ENCODE results near the gene ASB9. TPM values are rescaled to one million over a fixed set of nuclear protein-coding genes. Genes with fewer than 3 reads are reported as not detected.

The ASB9 gene
- total RNA-seq, 4 donors from 2014 or later = 0.78 to 1.7 TPM; not detected in 2

DNA sequence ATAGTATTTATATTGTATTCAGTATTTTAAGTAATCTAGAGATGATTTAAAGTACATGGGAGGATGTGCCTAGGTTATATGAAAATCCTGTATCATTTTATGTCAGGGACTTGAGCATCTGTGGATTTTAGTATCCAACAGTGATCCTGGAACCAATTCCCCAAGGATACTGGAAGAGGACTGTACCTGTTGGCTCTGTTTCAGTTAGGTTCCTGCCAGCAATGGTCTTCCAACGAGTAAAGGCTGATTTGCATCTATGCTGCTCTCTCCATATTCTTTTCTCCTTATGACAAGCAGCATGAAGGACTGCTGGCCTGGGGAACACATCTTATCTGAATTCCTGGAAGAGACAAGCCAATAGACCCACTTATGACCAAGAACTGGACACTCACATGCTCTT is 34.9 kb downstream of the ASB9 start:
- no peak overlapping the region for H3K4me3 ChIP-seq
- TF ChIP-seq CTCF (IDR thresholded peaks at IDR 0.05 in 4 of 5, conservative IDR thresholded peaks at IDR 0.05 in 1 of 5) = no peak
- TF ChIP-seq POLR2A (IDR thresholded peaks at IDR 0.05) = no peak
- DNase-seq (no peak), ATAC-seq (no peak)
- intact Hi-C loops (cut with DNase I; ENCODE audit: low total_unique reads) (no loop called here), in situ Hi-C loops (cut with MboI; ENCODE audit: low sequenced_read_pairs in 4 of 4) (loop anchor here in 1 of 4 donors (25.0 kb wide), 1 partner anchor 1198 kb away; the partner anchor contains the start of gene GEMIN8)
- H3K27ac ChIP-seq = no peak overlapping the region
- no peaks in the 10 kb centered on the region for H3K27me3 ChIP-seq
- H3K9me3 ChIP-seq = no peaks in the 10 kb centered on the region
- no peaks in the 10 kb centered on the region for H3K36me3 ChIP-seq
- H3K4me1 ChIP-seq = no peaks in the 10 kb centered on the region

DNA sequence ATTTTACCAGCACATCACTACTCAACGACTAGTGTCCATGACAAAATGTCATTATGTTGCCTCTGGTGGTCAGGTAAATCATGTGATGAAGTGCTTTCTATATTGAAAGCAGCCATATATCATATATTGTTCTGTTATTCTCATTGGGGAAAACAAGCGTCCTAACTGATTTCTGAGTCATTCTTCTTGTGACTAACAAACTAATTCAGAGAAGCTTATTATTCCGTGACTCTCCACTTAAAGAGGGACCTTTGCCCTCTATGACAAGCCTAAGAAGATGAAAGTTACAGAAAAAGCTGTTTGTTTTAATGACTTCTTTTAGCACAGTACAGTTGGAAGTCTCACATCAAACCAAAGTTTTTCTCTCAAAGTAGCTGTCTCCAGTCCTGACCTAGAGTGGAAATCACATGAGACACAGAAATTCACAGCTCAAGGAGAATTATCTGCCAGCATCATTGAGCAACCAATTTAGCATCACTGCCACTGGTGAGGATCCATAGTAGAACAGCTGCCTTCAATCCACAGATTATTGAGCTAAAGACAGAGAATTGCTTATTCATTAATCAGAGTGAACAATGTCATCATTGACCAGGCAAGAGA is 36.4 kb downstream of the ASB9 start:
- no peak overlapping the region for H3K27ac ChIP-seq
- no peak overlapping the region for H3K4me3 ChIP-seq
- ATAC-seq (no peak), DNase-seq (no peak)
- H3K9me3 ChIP-seq = no peaks in the 10 kb centered on the region
- no peaks in the 10 kb centered on the region for H3K27me3 ChIP-seq
- intact Hi-C loops (cut with DNase I; ENCODE audit: low total_unique reads) = no loop called here
- no peaks in the 10 kb centered on the region for H3K4me1 ChIP-seq
- in situ Hi-C loops (cut with MboI; ENCODE audit: low sequenced_read_pairs in 4 of 4) = loop anchor here in 1 of 4 donors (25.0 kb wide), 1 partner anchor 1196 kb away; the partner anchor contains the start of gene GEMIN8
- no peaks in the 10 kb centered on the region for H3K36me3 ChIP-seq
- no peak for TF ChIP-seq POLR2A (IDR thresholded peaks at IDR 0.05)

DNA sequence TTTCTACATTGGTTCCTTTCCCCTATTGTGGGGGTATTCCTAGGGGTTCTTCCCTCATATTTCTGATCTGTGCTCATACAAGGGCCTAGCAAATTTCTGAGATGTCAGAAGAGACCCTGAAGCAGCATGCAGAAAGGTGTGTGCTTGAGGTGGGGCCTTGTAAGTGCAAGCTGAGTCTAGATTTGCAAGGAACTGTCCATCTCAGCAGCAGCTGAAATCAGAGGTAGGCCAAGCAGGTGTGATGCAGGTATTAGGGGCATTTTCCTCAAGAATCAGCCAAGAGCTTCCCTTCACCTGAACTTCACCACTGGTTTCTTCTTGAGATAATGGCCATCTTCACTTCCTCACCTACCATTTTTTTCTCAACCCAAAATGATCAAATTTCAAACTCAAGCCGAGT is 45.1 kb downstream of the ASB9 start:
- ATAC-seq (no peak), DNase-seq (no peak)
- H3K27ac ChIP-seq = no peak overlapping the region
- TF ChIP-seq POLR2A (IDR thresholded peaks at IDR 0.05) (no peak), CTCF (IDR thresholded peaks at IDR 0.05 in 4 of 5, conservative IDR thresholded peaks at IDR 0.05 in 1 of 5) (no peak)
- H3K4me1 ChIP-seq = no peaks in the 10 kb centered on the region
- intact Hi-C loops (cut with DNase I; ENCODE audit: low total_unique reads) (no loop called here), in situ Hi-C loops (cut with MboI; ENCODE audit: low sequenced_read_pairs in 4 of 4) (loop anchor here in 1 of 4 donors (25.0 kb wide), 1 partner anchor 1187 kb away; the partner anchor contains the start of gene GEMIN8)
- no peak overlapping the region for H3K4me3 ChIP-seq
- H3K9me3 ChIP-seq = no peaks in the 10 kb centered on the region
- no peaks in the 10 kb centered on the region for H3K36me3 ChIP-seq
- H3K27me3 ChIP-seq = no peaks in the 10 kb centered on the region

DNA sequence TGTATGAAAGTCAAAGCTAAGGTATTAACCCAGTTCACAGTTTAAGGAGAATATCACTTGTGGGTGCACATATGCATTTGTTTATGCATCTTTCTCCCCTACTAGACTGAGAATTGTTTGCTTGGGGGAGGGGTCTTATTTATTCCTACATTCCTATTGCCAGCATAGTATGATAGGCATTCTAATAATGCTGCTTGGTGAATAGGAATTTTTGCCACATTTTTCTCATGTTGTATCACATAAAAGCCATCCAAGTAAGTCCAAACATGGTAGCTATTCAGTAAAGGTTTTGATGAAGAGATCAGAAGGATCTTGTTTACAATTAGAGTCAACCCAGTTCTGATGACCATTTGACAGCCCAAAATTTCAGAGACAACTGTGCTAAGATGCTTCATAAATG is 48.6 kb downstream of the ASB9 start:
- ATAC-seq (no peak), DNase-seq (no peak)
- H3K4me1 ChIP-seq = no peaks in the 10 kb centered on the region
- intact Hi-C loops (cut with DNase I; ENCODE audit: low total_unique reads) = no loop called here
- peaks cover 0 to 3% (median 0%) of the 10 kb centered on the region in 3 donors for H3K27me3 ChIP-seq
- H3K27ac ChIP-seq = no peak overlapping the region
- no peaks in the 10 kb centered on the region for H3K36me3 ChIP-seq
- H3K4me3 ChIP-seq = no peak overlapping the region
- H3K9me3 ChIP-seq = no peaks in the 10 kb centered on the region
- no peak for TF ChIP-seq POLR2A (IDR thresholded peaks at IDR 0.05)
- TF ChIP-seq CTCF (IDR thresholded peaks at IDR 0.05 in 4 of 5, conservative IDR thresholded peaks at IDR 0.05 in 1 of 5) = no peak
- in situ Hi-C loops (cut with MboI; ENCODE audit: low sequenced_read_pairs in 4 of 4) = no loop called here

DNA sequence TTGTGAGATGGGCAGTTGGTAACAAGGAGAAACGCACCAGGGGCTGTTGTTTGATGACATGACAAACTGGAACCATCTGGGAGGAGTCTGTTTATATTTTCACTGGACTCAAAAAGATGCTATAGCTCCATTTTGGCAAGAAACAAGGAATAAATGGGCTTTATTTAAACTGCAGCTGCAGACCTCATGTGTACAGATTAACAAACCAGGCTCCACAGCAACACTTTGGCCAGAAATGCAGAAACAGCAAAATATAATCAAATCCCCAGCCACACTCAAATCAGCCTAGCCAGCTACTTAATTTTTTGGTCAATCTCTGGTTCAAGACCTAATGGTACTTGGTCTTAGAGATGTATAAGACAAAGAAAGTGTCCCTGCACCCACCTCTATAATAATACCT is 52.7 kb downstream of the ASB9 start:
- Histone ChIP-seq H3K27me3 (peaks cover 0 to 3% (median 0%) of the 10 kb centered on the region in 3 donors), H3K27ac (no peak overlapping the region), H3K4me1 (no peaks in the 10 kb centered on the region), H3K9me3 (no peaks in the 10 kb centered on the region), H3K4me3 (no peak overlapping the region), H3K36me3 (no peaks in the 10 kb centered on the region)
- DNase-seq (no peak), ATAC-seq (no peak)
- in situ Hi-C loops (cut with MboI; ENCODE audit: low sequenced_read_pairs in 4 of 4) (no loop called here), intact Hi-C loops (cut with DNase I; ENCODE audit: low total_unique reads) (no loop called here)
- no peak for TF ChIP-seq POLR2A (IDR thresholded peaks at IDR 0.05)

GRCh38 chrX:15216280-15216679 is 53.6 kb downstream of the ASB9 start:
- H3K36me3 ChIP-seq = no peaks in the 10 kb centered on the region
- no peak for ATAC-seq
- TF ChIP-seq CTCF (IDR thresholded peaks at IDR 0.05 in 4 of 5, conservative IDR thresholded peaks at IDR 0.05 in 1 of 5) = no peak
- no peak for TF ChIP-seq POLR2A (IDR thresholded peaks at IDR 0.05)
- peaks cover 0 to 3% (median 0%) of the 10 kb centered on the region in 3 donors for H3K27me3 ChIP-seq
- in situ Hi-C loops (cut with MboI; ENCODE audit: low sequenced_read_pairs in 4 of 4) = no loop called here
- no peak for DNase-seq
- no peak overlapping the region for H3K27ac ChIP-seq
- no peak overlapping the region for H3K4me3 ChIP-seq
- H3K9me3 ChIP-seq = no peaks in the 10 kb centered on the region
- intact Hi-C loops (cut with DNase I; ENCODE audit: low total_unique reads) = no loop called here
- H3K4me1 ChIP-seq = no peaks in the 10 kb centered on the region

All from gastrocnemius medialis (tissue), 4 donors.